Measurements from ENCODE around the gene RECK.

RECK gene

DNA sequence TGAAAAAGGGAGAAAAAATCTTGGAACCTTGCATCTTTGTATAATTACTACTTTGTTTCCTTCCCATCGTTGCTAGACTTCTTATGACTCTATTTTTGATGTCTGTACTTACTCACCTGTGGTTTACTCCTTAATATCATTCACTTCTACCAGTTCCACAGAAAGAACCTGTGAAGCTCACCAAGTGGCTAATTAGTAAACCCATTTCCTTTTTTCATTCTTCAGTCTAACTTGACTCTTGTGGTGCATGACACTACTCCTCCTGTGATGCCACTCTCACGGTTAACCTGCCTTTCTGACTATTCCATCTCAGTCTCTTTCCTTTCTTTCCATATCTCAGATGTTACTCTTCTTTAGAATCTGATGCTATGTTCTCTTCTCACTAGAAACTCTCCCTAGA is 14.6 kb downstream of the RECK start:
- POLR2A ChIA-PET (ENCODE audit: low non-redundant PET): no interaction called here
- DNase-seq (ENCODE audit: low spot score): no peak
- H3K27ac ChIP-seq: no peak overlapping the region
- CTCF ChIA-PET: interaction anchor here (0.7 to 0.9 kb wide), 2 partner anchors 13 to 23 kb away, joined by 3 read pairs; no protein-coding TSS in a partner anchor
- TF ChIP-seq, protein P1, sequence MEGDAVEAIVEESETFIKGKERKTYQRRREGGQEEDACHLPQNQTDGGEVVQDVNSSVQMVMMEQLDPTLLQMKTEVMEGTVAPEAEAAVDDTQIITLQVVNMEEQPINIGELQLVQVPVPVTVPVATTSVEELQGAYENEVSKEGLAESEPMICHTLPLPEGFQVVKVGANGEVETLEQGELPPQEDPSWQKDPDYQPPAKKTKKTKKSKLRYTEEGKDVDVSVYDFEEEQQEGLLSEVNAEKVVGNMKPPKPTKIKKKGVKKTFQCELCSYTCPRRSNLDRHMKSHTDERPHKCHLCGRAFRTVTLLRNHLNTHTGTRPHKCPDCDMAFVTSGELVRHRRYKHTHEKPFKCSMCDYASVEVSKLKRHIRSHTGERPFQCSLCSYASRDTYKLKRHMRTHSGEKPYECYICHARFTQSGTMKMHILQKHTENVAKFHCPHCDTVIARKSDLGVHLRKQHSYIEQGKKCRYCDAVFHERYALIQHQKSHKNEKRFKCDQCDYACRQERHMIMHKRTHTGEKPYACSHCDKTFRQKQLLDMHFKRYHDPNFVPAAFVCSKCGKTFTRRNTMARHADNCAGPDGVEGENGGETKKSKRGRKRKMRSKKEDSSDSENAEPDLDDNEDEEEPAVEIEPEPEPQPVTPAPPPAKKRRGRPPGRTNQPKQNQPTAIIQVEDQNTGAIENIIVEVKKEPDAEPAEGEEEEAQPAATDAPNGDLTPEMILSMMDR (conservative IDR thresholded peaks at IDR 0.05; ENCODE audit: low read depth): no peak

DNA sequence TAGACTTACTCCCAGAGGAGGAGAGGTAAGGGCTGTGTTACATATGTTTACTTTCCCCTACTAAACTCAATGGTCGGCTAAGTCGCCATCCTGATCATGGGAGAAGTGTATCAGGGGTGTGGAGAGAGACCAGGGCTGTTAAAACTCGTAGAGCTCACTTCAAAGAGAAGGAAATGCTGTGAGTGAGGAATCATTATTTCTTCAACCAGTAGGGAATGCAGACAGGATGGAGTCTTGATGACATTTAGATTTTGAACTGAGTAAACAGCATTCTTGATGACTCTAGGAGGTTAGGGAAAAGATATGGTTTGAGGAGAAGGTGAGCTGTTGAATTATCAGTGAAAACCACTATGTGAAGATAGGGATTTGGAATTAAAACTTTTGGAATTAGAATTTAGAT is 17.3 kb downstream of the RECK start:
- CTCF ChIA-PET: interaction anchor here (0.5 to 1.5 kb wide), 3 partner anchors 31 to 290 kb away, joined by 3 to 7 read pairs (median 5); no protein-coding TSS in a partner anchor
- TF ChIP-seq, protein P1 (conservative IDR thresholded peaks at IDR 0.05; ENCODE audit: low read depth): no peak
- H3K27ac ChIP-seq: no peak overlapping the region
- no peak for DNase-seq (ENCODE audit: low spot score)
- POLR2A ChIA-PET (ENCODE audit: low non-redundant PET): no interaction called here

DNA sequence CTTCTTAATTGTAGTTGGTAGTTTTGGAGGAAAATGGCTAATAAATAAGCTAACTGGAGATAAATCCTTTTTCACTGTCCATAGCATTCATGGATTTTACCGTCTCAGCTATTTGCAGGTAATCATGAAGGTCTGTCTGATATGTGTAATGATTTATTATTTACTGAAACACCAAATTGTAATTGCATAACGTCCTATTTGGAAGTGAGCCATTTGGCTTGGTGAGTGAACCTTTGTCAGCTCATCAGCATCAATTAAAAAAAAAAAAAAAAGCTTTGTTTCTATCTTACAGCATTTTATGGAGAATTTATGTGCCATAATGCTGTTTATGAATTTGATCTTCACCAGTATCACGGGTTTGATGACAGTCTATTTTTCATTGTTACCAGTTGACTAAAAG is 20.2 kb downstream of the RECK start:
- ChIA-PET CTCF (interaction anchor here (0.7 to 1.0 kb wide), 3 partner anchors 46 to 737 kb away, joined by 3 to 4 read pairs (median 3); no protein-coding TSS in a partner anchor), POLR2A (ENCODE audit: low non-redundant PET) (no interaction called here)
- no peak for DNase-seq (ENCODE audit: low spot score)
- TF ChIP-seq, protein P1 (conservative IDR thresholded peaks at IDR 0.05; ENCODE audit: low read depth): no peak
- no peak overlapping the region for H3K27ac ChIP-seq

DNA sequence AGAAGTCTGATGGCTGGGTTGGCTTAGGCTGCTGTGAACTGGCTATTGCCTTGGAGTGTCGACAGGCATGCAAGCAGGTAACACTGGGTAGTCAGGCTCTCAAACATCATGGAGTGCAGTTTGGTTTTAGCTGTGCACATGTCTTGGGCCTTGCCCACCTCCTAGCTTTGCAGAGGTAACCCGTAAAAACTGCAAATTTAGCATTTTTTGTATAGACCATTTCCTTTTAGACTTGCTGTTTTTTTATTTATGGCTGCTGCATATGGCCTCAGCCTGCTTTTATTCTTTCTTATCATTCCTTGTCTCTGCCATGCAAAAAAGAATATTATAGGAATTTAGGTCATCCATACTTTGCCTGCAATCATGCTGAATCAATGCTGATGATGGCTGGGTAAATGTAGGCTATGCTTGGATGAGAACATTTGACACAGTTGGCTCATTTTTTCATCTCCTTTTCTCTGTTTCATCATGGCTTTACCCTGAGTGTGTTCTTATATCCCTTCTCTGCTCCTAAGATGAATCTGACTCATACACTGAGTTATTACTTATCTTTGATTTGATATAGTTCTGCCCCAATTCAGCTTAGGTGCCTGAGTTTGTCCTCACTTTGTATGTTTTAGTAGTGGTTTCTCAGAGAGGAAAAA is 27.2 kb downstream of the RECK start:
- DNase-seq (ENCODE audit: low spot score): no peak
- TF ChIP-seq, protein P1 (conservative IDR thresholded peaks at IDR 0.05; ENCODE audit: low read depth): no peak
- POLR2A ChIA-PET (ENCODE audit: low non-redundant PET): no interaction called here
- CTCF ChIA-PET: interaction anchor here (0.8 kb wide), 1 partner anchor 12 kb away, joined by 3 read pairs; no protein-coding TSS in a partner anchor
- H3K27ac ChIP-seq: no peak overlapping the region

DNA sequence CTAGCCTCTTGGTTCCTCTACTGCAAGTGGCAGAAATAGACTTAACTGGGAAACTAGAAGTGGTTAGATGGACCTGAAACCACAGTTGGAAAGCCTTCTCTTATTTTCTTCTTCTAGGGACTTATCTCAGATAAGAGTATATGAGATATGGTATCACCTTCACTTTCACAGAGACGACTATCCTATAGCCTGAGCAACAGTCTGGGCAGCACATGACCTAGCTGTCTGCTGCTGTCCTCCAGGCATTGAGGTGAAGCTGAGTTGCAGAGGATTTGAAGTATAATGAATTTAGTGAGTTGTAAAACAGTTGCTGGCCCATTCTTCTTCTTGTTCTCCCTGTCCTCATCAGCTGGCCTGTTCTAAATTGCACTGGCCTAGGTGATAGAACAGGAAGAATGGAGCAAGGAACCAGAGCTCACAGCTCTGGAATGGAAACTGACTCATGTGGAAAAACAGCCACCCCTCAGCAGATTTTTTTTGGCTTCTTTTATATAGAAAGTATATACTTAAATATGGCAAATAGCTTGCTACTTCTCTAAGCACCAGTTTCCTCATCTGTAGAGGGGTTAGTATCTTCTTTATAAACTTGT is 27.8 kb downstream of the RECK start:
- no peak for DNase-seq (ENCODE audit: low spot score)
- H3K27ac ChIP-seq: no peak overlapping the region
- POLR2A ChIA-PET (ENCODE audit: low non-redundant PET): no interaction called here
- CTCF ChIA-PET: interaction anchor here (0.8 to 1.0 kb wide), 2 partner anchors 10 to 13 kb away, joined by 3 read pairs; no protein-coding TSS in a partner anchor
- TF ChIP-seq, protein P1 (conservative IDR thresholded peaks at IDR 0.05; ENCODE audit: low read depth): no peak

DNA sequence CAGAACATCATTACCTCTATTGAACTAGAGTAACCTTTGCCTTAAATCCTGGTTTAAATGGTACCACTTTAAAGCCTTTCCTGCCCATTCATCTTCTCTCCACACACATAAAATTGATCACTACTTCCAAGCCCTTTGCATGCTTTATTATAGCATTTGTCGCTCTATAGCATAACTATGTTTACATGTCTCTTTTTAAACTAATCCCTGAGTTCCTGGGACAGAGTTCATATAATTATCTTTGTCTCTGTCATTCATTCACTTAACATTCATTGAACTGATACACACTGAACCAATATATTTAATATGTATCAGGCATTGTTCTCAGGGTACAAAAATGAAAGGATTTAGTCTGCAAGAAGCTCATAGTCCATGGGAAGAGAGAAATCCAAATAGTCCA is 37.3 kb downstream of the RECK start:
- CTCF ChIA-PET: interaction anchor here (0.6 to 1.0 kb wide), 2 partner anchors 9 to 23 kb away, joined by 3 read pairs; no protein-coding TSS in a partner anchor
- DNase-seq (ENCODE audit: low spot score): no peak
- POLR2A ChIA-PET (ENCODE audit: low non-redundant PET): no interaction called here
- TF ChIP-seq, protein P1 (conservative IDR thresholded peaks at IDR 0.05; ENCODE audit: low read depth): no peak
- H3K27ac ChIP-seq: no peak overlapping the region
